Right lobe of liver (tissue), 6 donors: ENCODE data around the gene DRD3. TPM values are rescaled to one million over a fixed set of nuclear protein-coding genes. Genes with fewer than 3 reads are reported as not detected.

Experiments
- ATAC-seq, 4 donors: fragments of 200-7000 bp; cut with Tn5 transposase; one replicate each; pipeline ENCODE4 v1.9.1; 2020; ENCODE audit warnings: mild to moderate bottlenecking in 4 of 4, moderate library complexity in 4 of 4
- DNase-seq, 3 donors: peaks; one replicate each; pipeline ENCODE4 v3.0.0-alpha.2; 2020
- H3K27ac ChIP-seq, 3 donors: fragments of 200-600 bp; one replicate each; pipeline ENCODE4 v1.8.0; 2022
- H3K27me3 ChIP-seq, 2 donors: fragments of 200-600 bp; one replicate each; pipeline ENCODE4 v1.8.0; 2022
- H3K36me3 ChIP-seq, 4 donors: fragments of 200-600 bp; sonication (generic) in 1 of 4; one replicate each; pipeline versions ENCODE4 v1.5.1 to v1.8.0; 2017 to 2022; ENCODE audit warnings: control low read depth in 1 of 4
- H3K4me1 ChIP-seq, 4 donors: fragments of 200-600 bp; sonication (generic) in 1 of 4; one replicate each; pipeline versions ENCODE4 v1.5.1 to v1.8.0; 2017 to 2022; ENCODE audit warnings: control low read depth in 1 of 4
- H3K4me3 ChIP-seq, 3 donors: fragments of 200-600 bp; one replicate each; pipeline ENCODE4 v1.8.0; 2022
- H3K9me3 ChIP-seq, 4 donors: fragments of 200-600 bp; sonication (generic) in 1 of 4; one replicate each; pipeline versions ENCODE4 v1.5.1 to v1.8.0; 2017 to 2022; ENCODE audit warnings: control low read depth in 1 of 4
- POLR2A ChIP-seq: fragments of 450-650 bp; IDR thresholded peaks from one replicate; pipeline ENCODE4 v1.6.1; 2017; ENCODE audit warnings: antibody characterized with exemption, mild to moderate bottlenecking
- WGBS: methylation state at CpG from one replicate; pipeline ENCODE4 v1.1.6; 2018; ENCODE audit warnings: low coverage, low lambda C conversion rate; ENCODE audit not compliant: insufficient coverage; ENCODE audit errors: missing lambda C conversion rate; 5-methylcytosine and 5-hydroxymethylcytosine counted together
- intact Hi-C, 2 donors: fragments of 100-400 bp; cut with DNase I; formaldehyde crosslinking; loops; one replicate each; pipeline versions ENCODE4 v1.11.2 to v1.14.1; 2022
- total RNA-seq, 6 experiments: library from RNA; depleted of rRNA in 2 of 6; stranded (reverse); fragments of >200 nt in 2 of 6; fragmentation: NEBNext Ultra II Directional in 3 of 6; extraction: Animal tissue kit (Norgen Biotek cat#: 25700) in 3 of 6; gene quantifications; one replicate each; pipeline versions ENCODE4 v1.1.0 to v1.2.4, GENCODE V29; 2016 to 2023
- TF ChIP-seq, protein P1 (sequence below), 4 donors: fragments of 200-600 bp in 3 of 4; fragments of 450-650 bp in 1 of 4; IDR thresholded peaks; one replicate each; pipeline versions ENCODE4 v1.5.1 to v1.8.0; 2016 to 2022; ENCODE audit warnings: antibody characterized with exemption in 4 of 4, mild to moderate bottlenecking in 2 of 4
- donor health status: DM: no; HTN: yes; CAD: no.
- donor health status: DM: no; HTN: no; CAD: no.
- donor health status: DM: no; HTN: no; CAD: no.
- donor health status: DM: no; HTN: yes; CAD: no.
- donor health status: DM: no; HTN: yes; CAD: no.

Gene DRD3
- total RNA-seq, 6 experiments from 2014 or later: not detected

DNA sequence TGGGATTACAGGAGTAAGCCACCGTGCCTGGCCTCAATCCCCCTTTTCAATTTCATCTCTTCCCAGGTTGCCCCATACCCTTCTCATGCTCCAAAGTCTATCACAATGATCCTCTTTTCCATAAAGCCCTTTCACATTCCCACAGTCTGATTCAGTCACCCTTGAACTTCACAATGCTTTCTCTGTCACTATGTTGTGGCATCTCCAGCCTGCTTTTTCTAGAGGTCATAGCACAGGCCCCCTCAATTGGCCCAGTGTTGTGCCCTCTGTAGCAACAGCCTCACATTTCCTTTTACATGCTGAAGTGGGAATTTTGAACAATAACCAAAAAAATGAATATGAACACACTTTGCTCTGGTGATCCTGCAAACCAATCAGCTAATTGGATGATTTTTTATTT is 21.5 kb downstream of the DRD3 start:
- no peaks in the 10 kb centered on the region for H3K9me3 ChIP-seq
- H3K27ac ChIP-seq: no peak overlapping the region
- ATAC-seq: no peak
- intact Hi-C loops: no loop called here
- H3K4me3 ChIP-seq: no peak overlapping the region
- no peaks in the 10 kb centered on the region for H3K27me3 ChIP-seq
- DNase-seq: no peak
- no peaks in the 10 kb centered on the region for H3K4me1 ChIP-seq
- TF ChIP-seq, protein P1, sequence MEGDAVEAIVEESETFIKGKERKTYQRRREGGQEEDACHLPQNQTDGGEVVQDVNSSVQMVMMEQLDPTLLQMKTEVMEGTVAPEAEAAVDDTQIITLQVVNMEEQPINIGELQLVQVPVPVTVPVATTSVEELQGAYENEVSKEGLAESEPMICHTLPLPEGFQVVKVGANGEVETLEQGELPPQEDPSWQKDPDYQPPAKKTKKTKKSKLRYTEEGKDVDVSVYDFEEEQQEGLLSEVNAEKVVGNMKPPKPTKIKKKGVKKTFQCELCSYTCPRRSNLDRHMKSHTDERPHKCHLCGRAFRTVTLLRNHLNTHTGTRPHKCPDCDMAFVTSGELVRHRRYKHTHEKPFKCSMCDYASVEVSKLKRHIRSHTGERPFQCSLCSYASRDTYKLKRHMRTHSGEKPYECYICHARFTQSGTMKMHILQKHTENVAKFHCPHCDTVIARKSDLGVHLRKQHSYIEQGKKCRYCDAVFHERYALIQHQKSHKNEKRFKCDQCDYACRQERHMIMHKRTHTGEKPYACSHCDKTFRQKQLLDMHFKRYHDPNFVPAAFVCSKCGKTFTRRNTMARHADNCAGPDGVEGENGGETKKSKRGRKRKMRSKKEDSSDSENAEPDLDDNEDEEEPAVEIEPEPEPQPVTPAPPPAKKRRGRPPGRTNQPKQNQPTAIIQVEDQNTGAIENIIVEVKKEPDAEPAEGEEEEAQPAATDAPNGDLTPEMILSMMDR (IDR thresholded peaks at IDR 0.05): no peak
- no peak for TF ChIP-seq POLR2A
- 70% methylated on average over 1 of the region's 1 CpG for WGBS
- no peaks in the 10 kb centered on the region for H3K36me3 ChIP-seq

DNA sequence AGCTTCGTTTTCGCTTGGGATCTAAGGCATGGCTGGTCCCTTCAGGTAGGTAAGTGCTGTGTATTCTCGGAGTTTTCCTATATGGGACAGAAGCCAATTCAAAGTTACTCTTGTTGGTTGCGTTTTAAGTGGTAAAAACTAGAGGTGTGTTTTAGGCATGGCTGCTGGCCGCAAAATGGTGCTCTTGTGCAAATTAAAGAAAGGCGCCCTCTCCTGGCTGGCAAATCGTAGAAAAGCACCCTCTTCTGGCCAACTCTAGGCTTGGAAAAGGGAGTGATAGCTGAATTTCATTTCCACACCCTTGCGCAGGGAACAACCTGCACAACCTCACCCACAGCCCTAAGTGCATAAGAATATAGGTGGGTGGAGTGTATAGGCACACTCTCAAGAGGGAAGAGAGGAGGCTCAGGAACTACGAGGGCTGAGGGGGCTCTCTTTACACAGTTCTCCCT is 23.5 kb downstream of the DRD3 start:
- Histone ChIP-seq H3K27me3 (no peaks in the 10 kb centered on the region), H3K27ac (no peak overlapping the region), H3K4me3 (no peak overlapping the region), H3K4me1 (no peaks in the 10 kb centered on the region), H3K9me3 (no peaks in the 10 kb centered on the region), H3K36me3 (no peaks in the 10 kb centered on the region)
- DNase-seq: no peak
- intact Hi-C loops: no loop called here
- no peak for ATAC-seq
- no peak for TF ChIP-seq POLR2A
- TF ChIP-seq, protein P1 (IDR thresholded peaks at IDR 0.05): peak; percentile 10 to 35 (median 22)
- 60% methylated on average over 5 of the region's 9 CpGs for WGBS

DNA sequence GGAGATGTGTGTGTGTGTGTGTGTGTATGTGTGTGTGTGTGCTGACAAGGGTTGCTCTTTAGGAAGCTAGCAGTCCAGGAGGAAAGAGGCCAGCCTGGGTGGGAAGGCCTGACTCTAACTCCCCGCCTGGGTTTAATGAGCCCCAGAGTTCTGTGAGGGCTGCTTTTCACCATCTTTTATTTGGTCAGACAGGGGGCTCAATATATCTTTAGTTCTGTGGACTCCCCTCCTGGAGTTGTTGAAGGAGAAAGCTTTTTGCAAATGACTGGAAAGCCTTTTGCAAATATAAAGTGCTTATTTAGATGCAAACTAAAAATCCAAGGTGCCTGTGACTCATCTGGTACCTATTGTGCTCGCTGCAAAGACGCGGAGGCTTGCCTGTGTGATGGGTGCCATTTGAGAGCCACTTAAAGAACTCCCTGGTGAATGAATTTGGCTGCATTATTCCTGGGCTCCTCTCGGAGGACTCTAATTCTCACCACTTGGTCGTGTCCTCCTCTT is 24.5 kb downstream of the DRD3 start:
- no peak for ATAC-seq
- 38% methylated on average over 3 of the region's 6 CpGs for WGBS
- no peak overlapping the region for H3K27ac ChIP-seq
- no peaks in the 10 kb centered on the region for H3K27me3 ChIP-seq
- no peak for DNase-seq
- TF ChIP-seq, protein P1 (IDR thresholded peaks at IDR 0.05): no peak
- TF ChIP-seq POLR2A: no peak
- H3K36me3 ChIP-seq: no peaks in the 10 kb centered on the region
- intact Hi-C loops: no loop called here
- H3K9me3 ChIP-seq: no peaks in the 10 kb centered on the region
- no peaks in the 10 kb centered on the region for H3K4me1 ChIP-seq
- no peak overlapping the region for H3K4me3 ChIP-seq

DNA sequence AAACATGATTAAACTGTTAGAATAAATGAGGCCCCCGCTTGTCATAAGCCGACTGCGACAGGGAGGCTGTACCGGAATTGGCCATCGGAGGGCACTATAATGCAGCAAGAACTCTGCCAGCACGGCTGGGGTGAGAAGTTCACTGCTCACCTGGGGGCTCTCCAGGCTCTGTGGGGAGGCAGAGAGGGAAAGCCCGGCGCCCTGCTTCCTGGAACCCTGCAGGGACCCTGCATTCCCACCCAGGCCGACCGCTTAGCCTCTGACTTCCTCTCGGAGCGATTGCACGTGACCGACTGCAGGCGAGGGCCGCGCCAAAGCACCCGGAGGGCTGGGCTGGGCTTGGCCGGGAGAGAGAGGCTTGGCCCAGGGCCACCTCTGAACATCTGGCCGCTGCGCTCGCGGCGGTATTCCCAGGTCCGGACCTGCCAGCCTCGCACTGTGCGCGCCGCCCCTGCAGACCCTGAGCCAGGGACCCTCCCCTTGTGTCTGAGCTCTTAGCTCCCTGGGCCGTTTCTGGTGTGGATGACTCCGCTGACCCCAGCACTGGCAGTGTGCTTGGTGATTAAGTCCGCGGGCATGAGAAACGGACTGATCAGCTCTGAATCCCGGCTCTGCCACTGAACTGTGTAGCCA is 26.2 kb downstream of the DRD3 start:
- Histone ChIP-seq H3K27me3 (no peaks in the 10 kb centered on the region), H3K4me3 (peak overlapping the region; percentile 27 to 56 (median 53)), H3K9me3 (no peaks in the 10 kb centered on the region), H3K27ac (no peak overlapping the region), H3K36me3 (no peaks in the 10 kb centered on the region), H3K4me1 (no peaks in the 10 kb centered on the region)
- DNase-seq: peak; percentile 70 to 83 (median 82)
- peak; percentile 95 to 98 (median 95) for ATAC-seq
- intact Hi-C loops: no loop called here
- WGBS: 0% methylated on average over 8 of the region's 35 CpGs
- TF ChIP-seq, protein P1 (IDR thresholded peaks at IDR 0.05): peak; percentile 76 to 94 (median 92)
- no peak for TF ChIP-seq POLR2A
